SK-N-SH treated with all-trans-retinoic acid at 6 μM for 48 hours (cell line): ENCODE results near the gene PSD.

ENCODE experiments used
- ATAC-seq: fragments of 200-7000 bp; cut with Tn5 transposase; 3 replicates; pipeline ENCODE4 v1.9.1; 2020; ENCODE audit warnings: mild to moderate bottlenecking, moderate library complexity
- ARNTL ChIP-seq: fragments of 450-650 bp; formaldehyde crosslinking; IDR thresholded peaks from 2 replicates; pipeline ENCODE4 v1.5.0; 2020; ENCODE audit warnings: low read depth, mild to moderate bottlenecking, moderate library complexity, borderline replicate concordance
- BACH2 ChIP-seq: fragments of 250-450 bp; sonication (Bioruptor Pico); IDR thresholded peaks from 2 replicates; pipeline ENCODE4 v1.9.0; 2021; ENCODE audit warnings: mild to moderate bottlenecking, borderline replicate concordance
- CSDC2 ChIP-seq: fragments of 250-450 bp; sonication (Bioruptor Pico); IDR thresholded peaks from 2 replicates; pipeline ENCODE4 v1.5.0; 2020; ENCODE audit warnings: mild to moderate bottlenecking, moderate library complexity
- ESRRG ChIP-seq: fragments of 250-450 bp; sonication (Bioruptor Pico); IDR thresholded peaks from 2 replicates; pipeline ENCODE4 v1.6.1; 2021; ENCODE audit warnings: mild to moderate bottlenecking
- GLIS3 ChIP-seq: fragments of 250-450 bp; sonication (Bioruptor Pico); IDR thresholded peaks from 2 replicates; pipeline ENCODE4 v1.5.0; 2020; ENCODE audit warnings: mild to moderate bottlenecking, moderate library complexity
- OSR1 ChIP-seq: fragments of 250-450 bp; sonication (Bioruptor Pico); IDR thresholded peaks from 2 replicates; pipeline ENCODE4 v1.8.0; 2022; ENCODE audit warnings: moderate library complexity, mild to moderate bottlenecking, inconsistent platforms
- PPARA ChIP-seq: fragments of 250-450 bp; sonication (Bioruptor Pico); IDR thresholded peaks from 2 replicates; pipeline ENCODE4 v1.5.0; 2020; ENCODE audit warnings: mild to moderate bottlenecking, borderline replicate concordance
- RARB ChIP-seq: fragments of 250-450 bp; sonication (Bioruptor Pico); IDR thresholded peaks from 2 replicates; pipeline ENCODE4 v1.8.0; 2021; ENCODE audit warnings: mild to moderate bottlenecking, moderate library complexity
- TCF4 ChIP-seq: fragments of 250-450 bp; sonication (Bioruptor Pico); IDR thresholded peaks from 2 replicates; pipeline ENCODE4 v1.8.0; 2021; ENCODE audit warnings: mild to moderate bottlenecking, moderate library complexity, borderline replicate concordance
- TOX ChIP-seq: fragments of 250-450 bp; sonication (Bioruptor Pico); IDR thresholded peaks from 2 replicates; pipeline ENCODE4 v1.8.0; 2021; ENCODE audit warnings: mild to moderate bottlenecking, moderate library complexity, borderline replicate concordance
- ZC3H10 ChIP-seq: fragments of 250-450 bp; sonication (Bioruptor Pico); IDR thresholded peaks from 2 replicates; pipeline ENCODE4 v1.5.1; 2021; ENCODE audit warnings: mild to moderate bottlenecking, moderate library complexity
- ZFP3 ChIP-seq: fragments of 250-450 bp; sonication (Bioruptor Pico); IDR thresholded peaks from 2 replicates; pipeline ENCODE4 v1.5.0; 2020; ENCODE audit warnings: mild to moderate bottlenecking, moderate library complexity
- ZFP30 ChIP-seq: fragments of 450-650 bp; formaldehyde crosslinking; IDR thresholded peaks from 2 replicates; pipeline ENCODE4 v1.5.0; 2022; ENCODE audit warnings: mild to moderate bottlenecking, moderate library complexity
- ZNF565 ChIP-seq: fragments of 450-650 bp; formaldehyde crosslinking; conservative IDR thresholded peaks from 2 replicates; pipeline ENCODE4 v1.5.0; 2020; ENCODE audit warnings: low read depth, mild to moderate bottlenecking, moderate library complexity
- ZNF70 ChIP-seq: fragments of 450-650 bp; formaldehyde crosslinking; IDR thresholded peaks from 2 replicates; pipeline ENCODE4 v1.5.0; 2020; ENCODE audit warnings: mild to moderate bottlenecking, moderate library complexity
- ZNF8 ChIP-seq: fragments of 450-650 bp; formaldehyde crosslinking; IDR thresholded peaks from 2 replicates; pipeline ENCODE4 v1.5.0; 2020; ENCODE audit warnings: mild to moderate bottlenecking, moderate library complexity
- TF ChIP-seq, protein P1 (sequence below): fragments of 250-450 bp; sonication (Bioruptor Pico); IDR thresholded peaks from 2 replicates; pipeline ENCODE4 v1.5.1; 2020; ENCODE audit warnings: low read depth, mild to moderate bottlenecking, moderate library complexity
- TF ChIP-seq, protein P2 (sequence below): fragments of 250-450 bp; sonication (Bioruptor Pico); IDR thresholded peaks from 2 replicates; pipeline ENCODE4 v1.8.0; 2021; ENCODE audit warnings: low read depth, mild to moderate bottlenecking, moderate library complexity, borderline replicate concordance
- TF ChIP-seq, protein P3 (sequence below): fragments of 250-450 bp; sonication (Bioruptor Pico); IDR thresholded peaks from 2 replicates; pipeline ENCODE4 v1.5.1; 2021; ENCODE audit warnings: mild to moderate bottlenecking, moderate library complexity
- TF ChIP-seq, protein P4 (sequence below): fragments of 250-450 bp; sonication (Bioruptor Pico); IDR thresholded peaks from 2 replicates; pipeline ENCODE4 v1.5.0; 2020; ENCODE audit warnings: mild to moderate bottlenecking, moderate library complexity
- TF ChIP-seq, protein P5 (sequence below): fragments of 250-450 bp; sonication (Bioruptor Pico); IDR thresholded peaks from 2 replicates; pipeline ENCODE4 v1.8.0; 2020; ENCODE audit warnings: mild to moderate bottlenecking, moderate library complexity, borderline replicate concordance

The PSD gene

DNA sequence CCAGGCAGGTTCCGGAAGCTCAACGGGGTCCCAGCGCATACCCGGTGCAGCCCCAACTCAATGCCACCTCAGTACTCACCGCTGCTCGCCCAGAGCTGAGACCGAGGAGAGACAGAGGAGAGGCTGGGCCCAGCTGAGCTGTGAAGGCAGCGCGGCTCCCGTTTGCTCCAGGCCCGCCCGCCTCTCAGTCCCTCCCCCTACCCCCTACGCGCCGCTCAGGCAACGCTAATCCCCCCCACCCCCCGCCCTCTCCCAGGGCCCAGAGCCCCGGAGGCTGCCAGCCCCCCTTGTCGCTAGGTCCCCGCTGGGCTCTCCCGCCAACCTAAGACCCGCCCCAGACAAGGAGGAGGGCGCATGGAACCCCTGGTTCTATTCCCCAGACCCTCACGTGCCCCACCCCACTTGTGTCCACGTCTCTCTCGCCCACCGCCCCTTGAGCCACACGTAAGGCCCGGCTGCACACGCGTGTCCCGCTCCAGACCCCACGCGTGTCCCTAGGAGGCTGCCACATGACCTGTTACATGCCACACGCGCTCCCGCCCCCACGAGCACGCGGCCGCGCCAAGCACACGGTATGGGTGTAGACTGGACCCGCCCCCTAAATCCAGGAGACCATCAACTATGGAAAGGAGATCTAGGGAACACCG is at the start of gene PSD:
Gene PSD (minus strand): TSS at position 164 of the 647 bp plus-strand sequence. CDS start 1,747 bp downstream, outside the sequence.
- TF ChIP-seq PPARA (no peak), TCF4 (no peak), ZFP3 (CRISPR knock-in tag) (no peak), TOX (CRISPR knock-in tag) (no peak), ZFP30 (no peak), BACH2 (CRISPR knock-in tag) (no peak), ZNF70 (no peak), ESRRG (no peak), GLIS3 (CRISPR knock-in tag) (no peak), OSR1 (CRISPR knock-in tag) (no peak), ARNTL (no peak), ZNF565 (CRISPR knock-in tag) (no peak), ZNF8 (CRISPR knock-in tag) (no peak), ZC3H10 (CRISPR knock-in tag) (no peak)
- TF ChIP-seq, protein P1, sequence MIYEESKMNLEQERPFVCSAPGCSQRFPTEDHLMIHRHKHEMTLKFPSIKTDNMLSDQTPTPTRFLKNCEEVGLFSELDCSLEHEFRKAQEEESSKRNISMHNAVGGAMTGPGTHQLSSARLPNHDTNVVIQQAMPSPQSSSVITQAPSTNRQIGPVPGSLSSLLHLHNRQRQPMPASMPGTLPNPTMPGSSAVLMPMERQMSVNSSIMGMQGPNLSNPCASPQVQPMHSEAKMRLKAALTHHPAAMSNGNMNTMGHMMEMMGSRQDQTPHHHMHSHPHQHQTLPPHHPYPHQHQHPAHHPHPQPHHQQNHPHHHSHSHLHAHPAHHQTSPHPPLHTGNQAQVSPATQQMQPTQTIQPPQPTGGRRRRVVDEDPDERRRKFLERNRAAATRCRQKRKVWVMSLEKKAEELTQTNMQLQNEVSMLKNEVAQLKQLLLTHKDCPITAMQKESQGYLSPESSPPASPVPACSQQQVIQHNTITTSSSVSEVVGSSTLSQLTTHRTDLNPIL (CRISPR knock-in tag) = no peak
- TF ChIP-seq, protein P2, sequence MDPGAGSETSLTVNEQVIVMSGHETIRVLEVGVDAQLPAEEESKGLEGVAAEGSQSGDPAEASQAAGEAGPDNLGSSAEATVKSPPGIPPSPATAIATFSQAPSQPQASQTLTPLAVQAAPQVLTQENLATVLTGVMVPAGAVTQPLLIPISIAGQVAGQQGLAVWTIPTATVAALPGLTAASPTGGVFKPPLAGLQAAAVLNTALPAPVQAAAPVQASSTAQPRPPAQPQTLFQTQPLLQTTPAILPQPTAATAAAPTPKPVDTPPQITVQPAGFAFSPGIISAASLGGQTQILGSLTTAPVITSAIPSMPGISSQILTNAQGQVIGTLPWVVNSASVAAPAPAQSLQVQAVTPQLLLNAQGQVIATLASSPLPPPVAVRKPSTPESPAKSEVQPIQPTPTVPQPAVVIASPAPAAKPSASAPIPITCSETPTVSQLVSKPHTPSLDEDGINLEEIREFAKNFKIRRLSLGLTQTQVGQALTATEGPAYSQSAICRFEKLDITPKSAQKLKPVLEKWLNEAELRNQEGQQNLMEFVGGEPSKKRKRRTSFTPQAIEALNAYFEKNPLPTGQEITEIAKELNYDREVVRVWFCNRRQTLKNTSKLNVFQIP (CRISPR knock-in tag) = no peak
- TF ChIP-seq, protein P3, sequence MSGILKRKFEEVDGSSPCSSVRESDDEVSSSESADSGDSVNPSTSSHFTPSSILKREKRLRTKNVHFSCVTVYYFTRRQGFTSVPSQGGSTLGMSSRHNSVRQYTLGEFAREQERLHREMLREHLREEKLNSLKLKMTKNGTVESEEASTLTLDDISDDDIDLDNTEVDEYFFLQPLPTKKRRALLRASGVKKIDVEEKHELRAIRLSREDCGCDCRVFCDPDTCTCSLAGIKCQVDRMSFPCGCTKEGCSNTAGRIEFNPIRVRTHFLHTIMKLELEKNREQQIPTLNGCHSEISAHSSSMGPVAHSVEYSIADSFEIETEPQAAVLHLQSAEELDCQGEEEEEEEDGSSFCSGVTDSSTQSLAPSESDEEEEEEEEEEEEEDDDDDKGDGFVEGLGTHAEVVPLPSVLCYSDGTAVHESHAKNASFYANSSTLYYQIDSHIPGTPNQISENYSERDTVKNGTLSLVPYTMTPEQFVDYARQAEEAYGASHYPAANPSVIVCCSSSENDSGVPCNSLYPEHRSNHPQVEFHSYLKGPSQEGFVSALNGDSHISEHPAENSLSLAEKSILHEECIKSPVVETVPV (CRISPR knock-in tag) = no peak
- TF ChIP-seq, protein P4, sequence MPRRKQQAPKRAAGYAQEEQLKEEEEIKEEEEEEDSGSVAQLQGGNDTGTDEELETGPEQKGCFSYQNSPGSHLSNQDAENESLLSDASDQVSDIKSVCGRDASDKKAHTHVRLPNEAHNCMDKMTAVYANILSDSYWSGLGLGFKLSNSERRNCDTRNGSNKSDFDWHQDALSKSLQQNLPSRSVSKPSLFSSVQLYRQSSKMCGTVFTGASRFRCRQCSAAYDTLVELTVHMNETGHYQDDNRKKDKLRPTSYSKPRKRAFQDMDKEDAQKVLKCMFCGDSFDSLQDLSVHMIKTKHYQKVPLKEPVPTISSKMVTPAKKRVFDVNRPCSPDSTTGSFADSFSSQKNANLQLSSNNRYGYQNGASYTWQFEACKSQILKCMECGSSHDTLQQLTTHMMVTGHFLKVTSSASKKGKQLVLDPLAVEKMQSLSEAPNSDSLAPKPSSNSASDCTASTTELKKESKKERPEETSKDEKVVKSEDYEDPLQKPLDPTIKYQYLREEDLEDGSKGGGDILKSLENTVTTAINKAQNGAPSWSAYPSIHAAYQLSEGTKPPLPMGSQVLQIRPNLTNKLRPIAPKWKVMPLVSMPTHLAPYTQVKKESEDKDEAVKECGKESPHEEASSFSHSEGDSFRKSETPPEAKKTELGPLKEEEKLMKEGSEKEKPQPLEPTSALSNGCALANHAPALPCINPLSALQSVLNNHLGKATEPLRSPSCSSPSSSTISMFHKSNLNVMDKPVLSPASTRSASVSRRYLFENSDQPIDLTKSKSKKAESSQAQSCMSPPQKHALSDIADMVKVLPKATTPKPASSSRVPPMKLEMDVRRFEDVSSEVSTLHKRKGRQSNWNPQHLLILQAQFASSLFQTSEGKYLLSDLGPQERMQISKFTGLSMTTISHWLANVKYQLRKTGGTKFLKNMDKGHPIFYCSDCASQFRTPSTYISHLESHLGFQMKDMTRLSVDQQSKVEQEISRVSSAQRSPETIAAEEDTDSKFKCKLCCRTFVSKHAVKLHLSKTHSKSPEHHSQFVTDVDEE (CRISPR knock-in tag) = no peak
- TF ChIP-seq, protein P5, sequence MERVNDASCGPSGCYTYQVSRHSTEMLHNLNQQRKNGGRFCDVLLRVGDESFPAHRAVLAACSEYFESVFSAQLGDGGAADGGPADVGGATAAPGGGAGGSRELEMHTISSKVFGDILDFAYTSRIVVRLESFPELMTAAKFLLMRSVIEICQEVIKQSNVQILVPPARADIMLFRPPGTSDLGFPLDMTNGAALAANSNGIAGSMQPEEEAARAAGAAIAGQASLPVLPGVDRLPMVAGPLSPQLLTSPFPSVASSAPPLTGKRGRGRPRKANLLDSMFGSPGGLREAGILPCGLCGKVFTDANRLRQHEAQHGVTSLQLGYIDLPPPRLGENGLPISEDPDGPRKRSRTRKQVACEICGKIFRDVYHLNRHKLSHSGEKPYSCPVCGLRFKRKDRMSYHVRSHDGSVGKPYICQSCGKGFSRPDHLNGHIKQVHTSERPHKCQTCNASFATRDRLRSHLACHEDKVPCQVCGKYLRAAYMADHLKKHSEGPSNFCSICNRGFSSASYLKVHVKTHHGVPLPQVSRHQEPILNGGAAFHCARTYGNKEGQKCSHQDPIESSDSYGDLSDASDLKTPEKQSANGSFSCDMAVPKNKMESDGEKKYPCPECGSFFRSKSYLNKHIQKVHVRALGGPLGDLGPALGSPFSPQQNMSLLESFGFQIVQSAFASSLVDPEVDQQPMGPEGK (CRISPR knock-in tag) = no peak
- ATAC-seq = no peak

DNA sequence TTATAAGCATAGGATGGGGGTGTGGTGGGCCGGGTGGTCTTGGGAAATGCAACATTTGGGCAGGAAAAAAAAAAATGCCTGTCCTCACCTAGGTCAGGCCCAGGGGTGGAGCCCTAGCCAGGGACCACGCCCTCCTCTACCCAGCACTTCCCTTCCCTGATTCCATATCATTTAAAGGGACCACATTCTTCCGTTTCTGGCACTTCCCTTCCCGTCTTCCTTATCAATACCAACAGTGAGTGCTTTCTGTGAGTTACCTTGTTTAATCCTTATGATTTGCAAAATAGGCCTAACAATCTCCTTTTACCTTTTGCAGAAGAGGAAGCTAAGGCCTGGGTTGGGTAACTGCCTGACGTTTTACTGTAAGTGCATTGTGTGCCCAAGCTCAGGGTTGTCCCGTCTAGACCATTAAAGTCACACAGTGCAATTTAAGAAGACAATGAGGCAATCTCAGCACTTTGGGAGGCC is 49.4 kb upstream of the PSD start:
- ATAC-seq = no peak
- TF ChIP-seq GLIS3 (CRISPR knock-in tag) = no peak
- TF ChIP-seq ARNTL = no peak
- TF ChIP-seq TCF4 = no peak
- no peak for TF ChIP-seq ZC3H10 (CRISPR knock-in tag)
- no peak for TF ChIP-seq RARB (CRISPR knock-in tag)
- TF ChIP-seq ZFP30 = no peak
- TF ChIP-seq, protein P1 (CRISPR knock-in tag) = no peak
- no peak for TF ChIP-seq ZNF565 (CRISPR knock-in tag)
- no peak for TF ChIP-seq TOX (CRISPR knock-in tag)
- TF ChIP-seq, protein P4 (CRISPR knock-in tag) = no peak
- TF ChIP-seq ZNF8 (CRISPR knock-in tag) = no peak
- TF ChIP-seq, protein P2 (CRISPR knock-in tag) = no peak
- no peak for TF ChIP-seq BACH2 (CRISPR knock-in tag)
- no peak for TF ChIP-seq ZFP3 (CRISPR knock-in tag)
- TF ChIP-seq CSDC2 (CRISPR knock-in tag) = no peak
